Astrocyte (in vitro differentiated cells and primary cell): Measurements from ENCODE around the gene EFNA1. TPM values are rescaled to one million over a fixed set of nuclear protein-coding genes. Genes with fewer than 3 reads are reported as not detected.

Experiments
- DNase-seq: peaks from one replicate; pipeline ENCODE4 v3.0.0-alpha.2; 2010; ENCODE audit warnings: low read depth
- FAIRE-seq: peaks from 2 replicates; lab custom pipeline; 2011; peaks lifted over from hg19 to GRCh38; lab: Jason Lieb, UNC
- H2AFZ ChIP-seq: 2 replicates; pipeline ENCODE4 v1.6.0; 2012; ENCODE audit warnings: low read depth, low read length, inconsistent platforms
- H3K27ac ChIP-seq: 2 replicates; pipeline ENCODE4 v1.5.1; 2011; ENCODE audit warnings: low read depth, low read length, inconsistent platforms
- H3K27me3 ChIP-seq: 2 replicates; pipeline ENCODE4 v1.6.0; 2011; ENCODE audit warnings: low read length, inconsistent platforms; ENCODE audit not compliant: insufficient read depth
- H3K36me3 ChIP-seq: 2 replicates; pipeline ENCODE4 v1.5.1; 2011; ENCODE audit warnings: low read length, inconsistent platforms; ENCODE audit not compliant: insufficient read depth
- H3K4me1 ChIP-seq: 2 replicates; pipeline ENCODE4 v1.5.1; 2011; ENCODE audit warnings: low read length, inconsistent platforms; ENCODE audit not compliant: insufficient read depth
- H3K4me2 ChIP-seq: 2 replicates; pipeline ENCODE4 v1.6.0; 2012; ENCODE audit warnings: low read length, inconsistent platforms
- H3K4me3 ChIP-seq: 2 replicates; pipeline ENCODE4 v1.5.1; 2011; ENCODE audit warnings: low read depth, mild to moderate bottlenecking, low read length, inconsistent platforms; ENCODE audit not compliant: insufficient read depth
- H3K79me2 ChIP-seq: 2 replicates; pipeline ENCODE4 v1.6.0; 2012; ENCODE audit warnings: mild to moderate bottlenecking, low read length, inconsistent platforms; ENCODE audit not compliant: insufficient read depth
- H3K9ac ChIP-seq: 2 replicates; pipeline ENCODE4 v1.6.0; 2012; ENCODE audit warnings: mild to moderate bottlenecking, low read length, inconsistent platforms
- H3K9me3 ChIP-seq: 2 replicates; pipeline ENCODE4 v1.5.1; 2012; ENCODE audit warnings: low read depth, mild to moderate bottlenecking, low read length, inconsistent platforms; ENCODE audit not compliant: insufficient read depth
- H4K20me1 ChIP-seq: 2 replicates; pipeline ENCODE4 v1.6.0; 2012; ENCODE audit warnings: low read length, inconsistent platforms; ENCODE audit not compliant: insufficient read depth
- H3K27ac Mint-ChIP-seq: one replicate; pipeline ENCODE4 v1.8.0; 2021; ENCODE audit warnings: mild to moderate bottlenecking, mixed read lengths; ENCODE audit not compliant: unreplicated experiment
- H3K27me3 Mint-ChIP-seq: one replicate; pipeline ENCODE4 v1.8.0; 2021; ENCODE audit warnings: low read depth, mixed read lengths; ENCODE audit not compliant: unreplicated experiment
- H3K36me3 Mint-ChIP-seq: one replicate; pipeline ENCODE4 v1.8.0; 2021; ENCODE audit warnings: low read depth, mixed read lengths; ENCODE audit not compliant: unreplicated experiment
- H3K4me1 Mint-ChIP-seq: one replicate; pipeline ENCODE4 v1.8.0; 2021; ENCODE audit warnings: low read depth, mixed read lengths; ENCODE audit not compliant: unreplicated experiment
- H3K4me3 Mint-ChIP-seq: one replicate; pipeline ENCODE4 v1.8.0; 2021; ENCODE audit warnings: mild to moderate bottlenecking, moderate library complexity, mixed read lengths; ENCODE audit not compliant: unreplicated experiment
- H3K9me3 Mint-ChIP-seq: one replicate; pipeline ENCODE4 v1.8.0; 2021; ENCODE audit warnings: mild to moderate bottlenecking, mixed read lengths; ENCODE audit not compliant: unreplicated experiment
- EZH2 ChIP-seq: IDR thresholded peaks from 2 replicates; pipeline ENCODE4 v1.6.1; 2012; ENCODE audit warnings: mild to moderate bottlenecking, low read length, inconsistent platforms; ENCODE audit not compliant: insufficient read depth
- total RNA-seq: library from RNA; stranded (reverse); gene quantifications from 2 replicates; pipeline ENCODE4 v1.2.1, GENCODE V29; 2021
- TF ChIP-seq, protein P1 (sequence below): IDR thresholded peaks from 2 replicates; pipeline ENCODE4 v1.5.1; 2011; ENCODE audit warnings: low read depth, mild to moderate bottlenecking, inconsistent platforms, low read length, moderate library complexity; ENCODE audit not compliant: insufficient read depth

The EFNA1 gene
- total RNA-seq, 1 donor from 2014 or later: 16.4 TPM

GRCh38 chr1:155136748-155137147 is 9.1 kb downstream of the EFNA1 start:
- Histone ChIP-seq H3K27ac (peak overlapping the region; percentile 12), H3K27me3 (no peaks in the 10 kb centered on the region), H2AFZ (no peak overlapping the region), H4K20me1 (peaks cover 10% of the 10 kb centered on the region), H3K9me3 (no peaks in the 10 kb centered on the region), H3K4me1 (peaks cover 22% of the 10 kb centered on the region), H3K4me2 (peak overlapping the region; percentile 99), H3K9ac (peak overlapping the region; percentile 99), H3K4me3 (peak overlapping the region; percentile 85), H3K79me2 (peaks cover 33% of the 10 kb centered on the region), H3K36me3 (peaks cover 3% of the 10 kb centered on the region)
- peak overlapping the region; percentile 99 for H3K27ac Mint-ChIP-seq
- H3K4me1 Mint-ChIP-seq: peaks cover 28% of the 10 kb centered on the region
- H3K36me3 Mint-ChIP-seq: peaks cover 8% of the 10 kb centered on the region
- H3K9me3 Mint-ChIP-seq: no peaks in the 10 kb centered on the region
- FAIRE-seq (no peak), DNase-seq (no peak)
- H3K27me3 Mint-ChIP-seq: no peaks in the 10 kb centered on the region
- TF ChIP-seq, protein P1, sequence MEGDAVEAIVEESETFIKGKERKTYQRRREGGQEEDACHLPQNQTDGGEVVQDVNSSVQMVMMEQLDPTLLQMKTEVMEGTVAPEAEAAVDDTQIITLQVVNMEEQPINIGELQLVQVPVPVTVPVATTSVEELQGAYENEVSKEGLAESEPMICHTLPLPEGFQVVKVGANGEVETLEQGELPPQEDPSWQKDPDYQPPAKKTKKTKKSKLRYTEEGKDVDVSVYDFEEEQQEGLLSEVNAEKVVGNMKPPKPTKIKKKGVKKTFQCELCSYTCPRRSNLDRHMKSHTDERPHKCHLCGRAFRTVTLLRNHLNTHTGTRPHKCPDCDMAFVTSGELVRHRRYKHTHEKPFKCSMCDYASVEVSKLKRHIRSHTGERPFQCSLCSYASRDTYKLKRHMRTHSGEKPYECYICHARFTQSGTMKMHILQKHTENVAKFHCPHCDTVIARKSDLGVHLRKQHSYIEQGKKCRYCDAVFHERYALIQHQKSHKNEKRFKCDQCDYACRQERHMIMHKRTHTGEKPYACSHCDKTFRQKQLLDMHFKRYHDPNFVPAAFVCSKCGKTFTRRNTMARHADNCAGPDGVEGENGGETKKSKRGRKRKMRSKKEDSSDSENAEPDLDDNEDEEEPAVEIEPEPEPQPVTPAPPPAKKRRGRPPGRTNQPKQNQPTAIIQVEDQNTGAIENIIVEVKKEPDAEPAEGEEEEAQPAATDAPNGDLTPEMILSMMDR: no peak
- no peak for TF ChIP-seq EZH2
- H3K4me3 Mint-ChIP-seq: peak overlapping the region; percentile 92

DNA sequence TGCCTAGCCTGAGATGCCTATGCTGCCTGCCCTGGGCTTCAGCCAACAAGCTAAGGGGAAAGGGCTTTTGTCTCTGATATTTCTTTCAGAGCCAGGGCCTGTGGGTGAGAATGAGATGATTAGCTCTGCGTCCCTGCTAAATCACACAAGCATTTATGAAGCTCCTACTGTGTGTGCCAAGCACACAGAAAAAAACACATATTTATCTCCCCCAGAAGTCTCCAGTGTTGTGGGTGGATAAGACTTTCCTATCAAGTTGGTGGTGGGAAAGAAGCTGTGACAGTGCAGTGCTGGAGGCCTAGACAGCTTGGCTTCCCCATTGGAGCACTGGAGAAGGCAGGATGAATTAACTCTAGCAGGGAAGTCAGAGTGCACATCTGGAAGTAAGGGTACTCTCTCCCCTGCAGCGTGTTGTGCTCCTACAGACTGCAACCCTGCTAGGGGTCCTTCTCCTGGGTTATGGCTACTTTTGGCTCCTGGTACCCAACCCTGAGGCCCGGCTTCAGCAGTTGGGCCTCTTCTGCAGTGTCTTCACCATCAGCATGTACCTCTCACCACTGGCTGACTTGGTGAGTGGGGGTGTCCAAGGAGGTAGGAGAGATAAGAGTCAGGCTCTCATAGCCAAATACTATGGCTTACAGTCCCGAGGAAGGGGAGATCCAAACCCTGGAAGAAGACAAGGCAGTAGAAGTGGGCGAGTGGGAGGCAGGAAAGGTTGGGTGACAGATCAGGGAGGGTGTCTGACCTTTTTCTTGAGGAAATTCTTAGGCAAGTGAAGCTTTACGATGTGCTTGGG is 9.7 kb downstream of the EFNA1 start:
- no peaks in the 10 kb centered on the region for H3K9me3 ChIP-seq
- peak overlapping the region; percentile 12 for H3K27ac ChIP-seq
- FAIRE-seq (no peak), DNase-seq (no peak)
- H3K9ac ChIP-seq: peak overlapping the region; percentile 99
- H3K27me3 ChIP-seq: no peaks in the 10 kb centered on the region
- H3K79me2 ChIP-seq: peaks cover 33% of the 10 kb centered on the region
- peak overlapping the region; percentile 99 for H3K4me2 ChIP-seq
- Mint-ChIP-seq H3K27ac (peak overlapping the region; percentile 99), H3K4me1 (peaks cover 26% of the 10 kb centered on the region), H3K27me3 (no peaks in the 10 kb centered on the region), H3K4me3 (peak overlapping the region; percentile 92), H3K9me3 (no peaks in the 10 kb centered on the region), H3K36me3 (peaks cover 5% of the 10 kb centered on the region)
- TF ChIP-seq, protein P1: no peak
- TF ChIP-seq EZH2: no peak
- H3K4me3 ChIP-seq: peak overlapping the region; percentile 85
- H3K36me3 ChIP-seq: peaks cover 3% of the 10 kb centered on the region
- H3K4me1 ChIP-seq: peaks cover 22% of the 10 kb centered on the region
- H2AFZ ChIP-seq: no peak overlapping the region
- peaks cover 10% of the 10 kb centered on the region for H4K20me1 ChIP-seq
